Measurements from ENCODE around the gene FASTKD1.

The FASTKD1 gene

DNA sequence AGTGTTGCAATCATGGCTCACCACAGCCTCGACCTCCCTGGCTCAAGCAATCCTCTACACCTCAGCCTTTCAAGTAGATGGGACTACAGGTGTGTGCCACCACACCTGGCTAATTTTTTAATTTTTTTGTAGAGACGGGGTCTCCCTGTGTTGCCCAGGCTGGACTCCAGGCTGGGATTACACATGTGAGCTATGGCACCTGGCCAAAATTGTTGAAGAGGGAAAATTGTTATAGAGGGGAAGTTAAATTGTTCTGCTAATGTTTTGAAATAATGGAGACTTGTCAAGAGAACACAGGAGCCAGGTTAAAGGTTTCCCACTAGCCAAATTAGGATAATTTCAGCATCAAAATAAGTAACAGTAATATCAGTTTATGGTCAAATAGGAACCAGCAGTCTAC lies 35.6 kb upstream of the FASTKD1 start:
- ATAC-seq = no peak
- TF ChIP-seq, protein P1, sequence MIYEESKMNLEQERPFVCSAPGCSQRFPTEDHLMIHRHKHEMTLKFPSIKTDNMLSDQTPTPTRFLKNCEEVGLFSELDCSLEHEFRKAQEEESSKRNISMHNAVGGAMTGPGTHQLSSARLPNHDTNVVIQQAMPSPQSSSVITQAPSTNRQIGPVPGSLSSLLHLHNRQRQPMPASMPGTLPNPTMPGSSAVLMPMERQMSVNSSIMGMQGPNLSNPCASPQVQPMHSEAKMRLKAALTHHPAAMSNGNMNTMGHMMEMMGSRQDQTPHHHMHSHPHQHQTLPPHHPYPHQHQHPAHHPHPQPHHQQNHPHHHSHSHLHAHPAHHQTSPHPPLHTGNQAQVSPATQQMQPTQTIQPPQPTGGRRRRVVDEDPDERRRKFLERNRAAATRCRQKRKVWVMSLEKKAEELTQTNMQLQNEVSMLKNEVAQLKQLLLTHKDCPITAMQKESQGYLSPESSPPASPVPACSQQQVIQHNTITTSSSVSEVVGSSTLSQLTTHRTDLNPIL (CRISPR knock-in tag; IDR thresholded peaks at IDR 0.05; ENCODE audit: low read depth) = no peak
- no peak for TF ChIP-seq ZNF565 (CRISPR knock-in tag; conservative IDR thresholded peaks at IDR 0.05; ENCODE audit: low read depth)
- TF ChIP-seq, protein P2, sequence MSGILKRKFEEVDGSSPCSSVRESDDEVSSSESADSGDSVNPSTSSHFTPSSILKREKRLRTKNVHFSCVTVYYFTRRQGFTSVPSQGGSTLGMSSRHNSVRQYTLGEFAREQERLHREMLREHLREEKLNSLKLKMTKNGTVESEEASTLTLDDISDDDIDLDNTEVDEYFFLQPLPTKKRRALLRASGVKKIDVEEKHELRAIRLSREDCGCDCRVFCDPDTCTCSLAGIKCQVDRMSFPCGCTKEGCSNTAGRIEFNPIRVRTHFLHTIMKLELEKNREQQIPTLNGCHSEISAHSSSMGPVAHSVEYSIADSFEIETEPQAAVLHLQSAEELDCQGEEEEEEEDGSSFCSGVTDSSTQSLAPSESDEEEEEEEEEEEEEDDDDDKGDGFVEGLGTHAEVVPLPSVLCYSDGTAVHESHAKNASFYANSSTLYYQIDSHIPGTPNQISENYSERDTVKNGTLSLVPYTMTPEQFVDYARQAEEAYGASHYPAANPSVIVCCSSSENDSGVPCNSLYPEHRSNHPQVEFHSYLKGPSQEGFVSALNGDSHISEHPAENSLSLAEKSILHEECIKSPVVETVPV (CRISPR knock-in tag; IDR thresholded peaks at IDR 0.05) = no peak
- no peak for TF ChIP-seq ZNF8 (CRISPR knock-in tag; IDR thresholded peaks at IDR 0.05)
- no peak for TF ChIP-seq PATZ1 (CRISPR knock-in tag; IDR thresholded peaks at IDR 0.05; ENCODE audit: borderline replicate concordance)
- TF ChIP-seq ISL1 (CRISPR knock-in tag; IDR thresholded peaks at IDR 0.05) = no peak
- no peak for TF ChIP-seq ZC3H10 (CRISPR knock-in tag; IDR thresholded peaks at IDR 0.05)
- no peak for TF ChIP-seq GLIS3 (CRISPR knock-in tag; IDR thresholded peaks at IDR 0.05)
- TF ChIP-seq ESRRG (CRISPR knock-in tag; IDR thresholded peaks at IDR 0.05) = no peak
- no peak for TF ChIP-seq BACH2 (CRISPR knock-in tag; IDR thresholded peaks at IDR 0.05; ENCODE audit: borderline replicate concordance)
- TF ChIP-seq TCF4 (CRISPR knock-in tag; IDR thresholded peaks at IDR 0.05; ENCODE audit: borderline replicate concordance) = no peak
- TF ChIP-seq TOX (CRISPR knock-in tag; IDR thresholded peaks at IDR 0.05; ENCODE audit: borderline replicate concordance) = no peak
- no peak for TF ChIP-seq PPARA (CRISPR knock-in tag; IDR thresholded peaks at IDR 0.05; ENCODE audit: borderline replicate concordance)
- no peak for TF ChIP-seq OSR1 (CRISPR knock-in tag; IDR thresholded peaks at IDR 0.05)

DNA sequence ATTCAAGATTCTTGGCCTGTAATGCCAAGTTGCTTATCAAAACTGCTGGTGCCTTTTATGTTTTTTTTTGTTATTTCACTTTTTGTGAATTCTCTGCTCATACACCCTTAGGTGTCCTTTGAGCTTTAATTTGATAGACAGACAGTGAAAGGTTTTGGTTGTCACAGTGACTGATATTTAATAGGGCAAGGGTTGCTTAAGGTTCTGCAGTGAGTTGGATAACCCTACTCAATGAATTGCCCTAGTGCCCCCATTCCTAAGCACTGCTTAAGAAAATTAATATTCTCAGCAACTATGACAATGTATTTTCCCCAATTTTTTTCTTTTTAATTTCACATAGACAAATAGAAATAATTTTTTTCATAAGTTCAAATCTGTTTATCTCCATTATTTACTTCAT lies 25.9 kb upstream of the FASTKD1 start:
- TF ChIP-seq GLIS3 (CRISPR knock-in tag; IDR thresholded peaks at IDR 0.05) (no peak), TCF4 (CRISPR knock-in tag; IDR thresholded peaks at IDR 0.05; ENCODE audit: borderline replicate concordance) (no peak), SNAI2 (CRISPR knock-in tag; IDR thresholded peaks at IDR 0.05) (no peak), ISL1 (CRISPR knock-in tag; IDR thresholded peaks at IDR 0.05) (no peak), ESRRG (CRISPR knock-in tag; IDR thresholded peaks at IDR 0.05) (no peak), ZFP3 (CRISPR knock-in tag; IDR thresholded peaks at IDR 0.05) (no peak), RARB (CRISPR knock-in tag; IDR thresholded peaks at IDR 0.05) (no peak), ZNF70 (CRISPR knock-in tag; IDR thresholded peaks at IDR 0.05) (no peak), POU6F1 (CRISPR knock-in tag; IDR thresholded peaks at IDR 0.05; ENCODE audit: borderline replicate concordance, low read depth) (no peak), TOX (CRISPR knock-in tag; IDR thresholded peaks at IDR 0.05; ENCODE audit: borderline replicate concordance) (no peak), ZNF8 (CRISPR knock-in tag; IDR thresholded peaks at IDR 0.05) (no peak), ZNF565 (CRISPR knock-in tag; conservative IDR thresholded peaks at IDR 0.05; ENCODE audit: low read depth) (no peak), ZC3H10 (CRISPR knock-in tag; IDR thresholded peaks at IDR 0.05) (no peak), ZFP30 (CRISPR knock-in tag; IDR thresholded peaks at IDR 0.05) (no peak), BACH2 (CRISPR knock-in tag; IDR thresholded peaks at IDR 0.05; ENCODE audit: borderline replicate concordance) (no peak), PPARA (CRISPR knock-in tag; IDR thresholded peaks at IDR 0.05; ENCODE audit: borderline replicate concordance) (no peak), OSR1 (CRISPR knock-in tag; IDR thresholded peaks at IDR 0.05) (no peak), CSDC2 (CRISPR knock-in tag; IDR thresholded peaks at IDR 0.05) (no peak)
- TF ChIP-seq, protein P3, sequence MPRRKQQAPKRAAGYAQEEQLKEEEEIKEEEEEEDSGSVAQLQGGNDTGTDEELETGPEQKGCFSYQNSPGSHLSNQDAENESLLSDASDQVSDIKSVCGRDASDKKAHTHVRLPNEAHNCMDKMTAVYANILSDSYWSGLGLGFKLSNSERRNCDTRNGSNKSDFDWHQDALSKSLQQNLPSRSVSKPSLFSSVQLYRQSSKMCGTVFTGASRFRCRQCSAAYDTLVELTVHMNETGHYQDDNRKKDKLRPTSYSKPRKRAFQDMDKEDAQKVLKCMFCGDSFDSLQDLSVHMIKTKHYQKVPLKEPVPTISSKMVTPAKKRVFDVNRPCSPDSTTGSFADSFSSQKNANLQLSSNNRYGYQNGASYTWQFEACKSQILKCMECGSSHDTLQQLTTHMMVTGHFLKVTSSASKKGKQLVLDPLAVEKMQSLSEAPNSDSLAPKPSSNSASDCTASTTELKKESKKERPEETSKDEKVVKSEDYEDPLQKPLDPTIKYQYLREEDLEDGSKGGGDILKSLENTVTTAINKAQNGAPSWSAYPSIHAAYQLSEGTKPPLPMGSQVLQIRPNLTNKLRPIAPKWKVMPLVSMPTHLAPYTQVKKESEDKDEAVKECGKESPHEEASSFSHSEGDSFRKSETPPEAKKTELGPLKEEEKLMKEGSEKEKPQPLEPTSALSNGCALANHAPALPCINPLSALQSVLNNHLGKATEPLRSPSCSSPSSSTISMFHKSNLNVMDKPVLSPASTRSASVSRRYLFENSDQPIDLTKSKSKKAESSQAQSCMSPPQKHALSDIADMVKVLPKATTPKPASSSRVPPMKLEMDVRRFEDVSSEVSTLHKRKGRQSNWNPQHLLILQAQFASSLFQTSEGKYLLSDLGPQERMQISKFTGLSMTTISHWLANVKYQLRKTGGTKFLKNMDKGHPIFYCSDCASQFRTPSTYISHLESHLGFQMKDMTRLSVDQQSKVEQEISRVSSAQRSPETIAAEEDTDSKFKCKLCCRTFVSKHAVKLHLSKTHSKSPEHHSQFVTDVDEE (CRISPR knock-in tag; IDR thresholded peaks at IDR 0.05) = no peak
- TF ChIP-seq, protein P1 (CRISPR knock-in tag; IDR thresholded peaks at IDR 0.05; ENCODE audit: low read depth) = no peak
- ATAC-seq = no peak
